Right lobe of liver (tissue), 4 donors: ENCODE measurements around the gene ABCA6.

Experiments used
- CTCF ChIP-seq, 4 donors: fragments of 200-600 bp in 3 of 4; fragments of 450-650 bp in 1 of 4; IDR thresholded peaks; one replicate each; pipeline versions ENCODE4 v1.5.1 to v1.8.0; 2016 to 2022; ENCODE audit warnings: antibody characterized with exemption in 4 of 4, mild to moderate bottlenecking in 2 of 4
- POLR2A ChIP-seq: fragments of 450-650 bp; IDR thresholded peaks from one replicate; pipeline ENCODE4 v1.6.1; 2017; ENCODE audit warnings: antibody characterized with exemption, mild to moderate bottlenecking
- donor health status: DM: no; HTN: no; CAD: no.
- donor health status: DM: no; HTN: no; CAD: no.
- donor health status: DM: no; HTN: yes; CAD: no.

DNA sequence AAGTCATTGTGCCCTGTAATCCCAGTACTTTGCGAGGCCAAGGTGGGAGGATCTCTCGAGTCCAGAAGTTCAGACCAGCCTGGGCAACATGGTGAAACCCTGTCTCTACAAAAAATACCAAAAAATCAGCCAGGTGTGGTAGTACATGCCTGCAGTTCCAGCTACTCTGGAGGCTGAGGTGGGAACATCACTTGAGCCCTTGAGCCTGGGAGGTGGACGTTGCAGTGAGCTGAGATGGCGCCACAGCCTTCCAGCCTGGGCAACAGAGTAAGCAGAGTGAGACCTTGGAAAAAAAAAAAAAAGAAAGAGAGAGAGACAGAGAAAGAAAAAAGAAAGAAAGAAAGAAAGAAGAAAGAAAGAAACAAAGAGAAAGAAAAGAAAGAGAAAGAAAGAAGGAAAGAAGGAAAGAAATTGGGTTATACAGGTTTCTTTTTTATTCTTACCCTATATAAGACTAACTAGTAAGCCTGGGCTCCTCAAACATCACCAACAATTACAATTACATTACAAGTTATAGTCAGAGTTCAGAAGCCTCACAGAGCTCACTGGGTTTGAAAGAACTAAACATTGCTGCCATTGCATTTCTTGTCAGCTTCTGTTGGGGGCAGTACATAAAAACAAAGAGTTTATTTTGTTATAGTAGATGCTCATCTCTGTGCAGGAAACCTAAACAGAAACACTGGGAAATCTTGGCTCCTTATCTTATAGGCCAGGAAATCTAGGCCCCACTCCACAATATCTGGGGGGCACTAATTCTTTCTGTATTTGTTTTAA, 74.2 kb downstream of the ABCA6 start:
- TF ChIP-seq POLR2A (no peak), CTCF (IDR thresholded peaks at IDR 0.05) (peak in 1 of 4 donors; percentile 4)
